ENCODE results near the gene CDC42EP4.
"Not testable (repeated sequence)": the region's sequence is repeated elsewhere in the genome, so short reads cannot be mapped to it uniquely, and the experiment has no call there.

The CDC42EP4 gene

DNA sequence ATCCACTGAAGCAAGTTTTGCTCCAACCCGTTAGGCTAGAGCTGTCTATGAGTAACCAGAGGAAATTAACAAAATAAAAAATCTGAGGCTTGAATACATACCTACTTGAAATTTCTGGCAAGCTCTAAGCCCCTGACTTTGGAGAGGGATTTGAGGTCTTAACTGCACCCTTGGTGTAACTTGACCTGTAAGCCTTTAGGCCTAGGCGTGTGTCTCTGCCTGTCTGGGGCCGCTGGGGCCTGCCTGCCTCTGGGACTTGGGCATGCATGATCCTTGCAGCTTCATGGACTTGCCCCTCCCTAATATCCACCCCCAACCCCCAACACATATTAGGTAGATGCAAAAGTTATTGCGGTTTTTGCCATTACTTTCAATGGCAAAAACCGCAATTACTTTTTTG lies 3.7 kb upstream of the CDC42EP4 start:
- DNase-seq (no peak), ATAC-seq (ENCODE audit: insufficient read depth, low read depth) (no peak)
- Histone ChIP-seq H3K27me3 (ENCODE audit: insufficient read depth, low read length, poor library complexity) (peaks cover 33% of the 10 kb centered on the region), H3K4me3 (ENCODE audit: low read depth in 1 of 2, low read length in 2 of 2) (no peak overlapping the region), H3K36me3 (ENCODE audit: insufficient read depth, low read length) (no peaks in the 10 kb centered on the region; the same call in 1 of the 2 replicates), H3K9me3 (ENCODE audit: insufficient read depth, low read length, severe bottlenecking) (no peaks in the 10 kb centered on the region), H3K4me1 (ENCODE audit: insufficient read depth, low read length) (peaks cover 11% of the 10 kb centered on the region), H3K79me2 (ENCODE audit: insufficient read depth, low read length) (no peaks in the 10 kb centered on the region), H3K4me2 (ENCODE audit: insufficient read depth, low read length) (no peak overlapping the region), H4K20me1 (ENCODE audit: insufficient read depth, low read length) (no peaks in the 10 kb centered on the region), H2AFZ (ENCODE audit: low read depth, low read length) (no peak overlapping the region), H3K9ac (ENCODE audit: low read depth, low read length) (no peak overlapping the region), H3K27ac (ENCODE audit: low read length) (no peak overlapping the region)
- TF ChIP-seq EZH2 (IDR thresholded peaks at IDR 0.05; ENCODE audit: borderline replicate concordance, low read depth, low read length, severe bottlenecking), result no peak
- TF ChIP-seq, protein P1, sequence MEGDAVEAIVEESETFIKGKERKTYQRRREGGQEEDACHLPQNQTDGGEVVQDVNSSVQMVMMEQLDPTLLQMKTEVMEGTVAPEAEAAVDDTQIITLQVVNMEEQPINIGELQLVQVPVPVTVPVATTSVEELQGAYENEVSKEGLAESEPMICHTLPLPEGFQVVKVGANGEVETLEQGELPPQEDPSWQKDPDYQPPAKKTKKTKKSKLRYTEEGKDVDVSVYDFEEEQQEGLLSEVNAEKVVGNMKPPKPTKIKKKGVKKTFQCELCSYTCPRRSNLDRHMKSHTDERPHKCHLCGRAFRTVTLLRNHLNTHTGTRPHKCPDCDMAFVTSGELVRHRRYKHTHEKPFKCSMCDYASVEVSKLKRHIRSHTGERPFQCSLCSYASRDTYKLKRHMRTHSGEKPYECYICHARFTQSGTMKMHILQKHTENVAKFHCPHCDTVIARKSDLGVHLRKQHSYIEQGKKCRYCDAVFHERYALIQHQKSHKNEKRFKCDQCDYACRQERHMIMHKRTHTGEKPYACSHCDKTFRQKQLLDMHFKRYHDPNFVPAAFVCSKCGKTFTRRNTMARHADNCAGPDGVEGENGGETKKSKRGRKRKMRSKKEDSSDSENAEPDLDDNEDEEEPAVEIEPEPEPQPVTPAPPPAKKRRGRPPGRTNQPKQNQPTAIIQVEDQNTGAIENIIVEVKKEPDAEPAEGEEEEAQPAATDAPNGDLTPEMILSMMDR (IDR thresholded peaks at IDR 0.05; ENCODE audit: borderline replicate concordance, extremely low read depth, low read length, poor library complexity, severe bottlenecking), result no peak

DNA sequence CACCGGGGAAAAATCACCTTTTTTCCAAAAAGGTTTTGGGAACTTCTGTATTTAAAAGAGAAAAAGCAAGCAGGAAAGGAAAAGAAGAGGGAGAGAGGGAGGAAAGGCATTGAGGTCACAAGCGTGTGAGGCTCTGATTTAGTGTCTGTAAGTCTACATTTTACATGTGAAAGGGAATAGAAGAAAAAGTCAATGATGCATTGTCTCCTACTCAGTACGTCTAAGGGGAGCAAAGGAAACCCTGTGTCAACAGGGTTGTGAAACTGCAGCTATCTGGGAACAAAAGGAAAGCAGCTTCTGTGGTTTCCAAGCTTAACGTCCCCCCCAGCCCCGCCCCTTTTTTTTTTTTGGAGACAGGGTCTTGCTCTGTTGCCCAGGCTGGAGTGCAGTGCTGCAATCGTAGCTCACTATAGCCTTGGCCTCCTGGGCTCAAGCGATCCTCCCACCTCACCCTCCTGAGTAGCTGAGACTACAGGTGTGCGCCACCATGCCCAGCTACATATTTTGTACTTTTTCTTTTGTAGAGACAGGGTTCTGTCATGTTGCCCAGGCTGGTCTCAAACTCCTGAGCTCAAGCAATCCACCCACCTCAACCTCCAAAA lies 1.8 kb upstream of the CDC42EP4 start:
- Histone ChIP-seq H3K79me2 (ENCODE audit: insufficient read depth, low read length) (no peaks in the 10 kb centered on the region), H3K4me1 (ENCODE audit: insufficient read depth, low read length) (peaks cover 18% of the 10 kb centered on the region), H3K4me3 (ENCODE audit: low read depth in 1 of 2, low read length in 2 of 2) (no peak overlapping the region), H3K27ac (ENCODE audit: low read length) (no peak overlapping the region), H3K36me3 (ENCODE audit: insufficient read depth, low read length) (no peaks in the 10 kb centered on the region; the same call in 1 of the 2 replicates), H2AFZ (ENCODE audit: low read depth, low read length) (no peak overlapping the region), H4K20me1 (ENCODE audit: insufficient read depth, low read length) (no peaks in the 10 kb centered on the region), H3K9me3 (ENCODE audit: insufficient read depth, low read length, severe bottlenecking) (no peaks in the 10 kb centered on the region), H3K9ac (ENCODE audit: low read depth, low read length) (no peak overlapping the region), H3K4me2 (ENCODE audit: insufficient read depth, low read length) (no peak overlapping the region), H3K27me3 (ENCODE audit: insufficient read depth, low read length, poor library complexity) (peaks cover 39% of the 10 kb centered on the region)
- ATAC-seq (ENCODE audit: insufficient read depth, low read depth) (no peak), DNase-seq (no peak)
- TF ChIP-seq EZH2 (IDR thresholded peaks at IDR 0.05; ENCODE audit: borderline replicate concordance, low read depth, low read length, severe bottlenecking), result no peak
- TF ChIP-seq, protein P1 (IDR thresholded peaks at IDR 0.05; ENCODE audit: borderline replicate concordance, extremely low read depth, low read length, poor library complexity, severe bottlenecking), result no peak

DNA sequence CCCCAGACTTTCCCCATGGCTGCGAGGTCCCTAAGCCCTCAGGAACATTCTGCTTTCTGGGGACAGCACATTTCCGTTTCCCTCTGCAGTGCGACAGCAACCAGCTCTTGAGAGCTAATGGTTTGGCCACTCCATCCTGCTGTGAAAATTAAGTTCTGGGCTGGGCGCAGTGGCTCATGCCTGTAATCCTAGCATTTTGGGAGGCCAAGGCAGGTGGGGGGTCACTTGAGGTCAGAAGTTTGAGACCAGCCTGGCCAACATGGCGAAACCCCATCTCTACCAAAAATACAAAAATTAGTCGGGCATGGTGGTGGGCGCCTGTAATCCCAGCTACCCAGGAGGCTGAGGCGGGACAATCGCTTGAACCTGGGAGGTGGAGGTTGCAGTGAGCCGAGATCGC lies 1.1 kb upstream of the CDC42EP4 start:
- H3K27me3 ChIP-seq (ENCODE audit: insufficient read depth, low read length, poor library complexity), result peaks cover 39% of the 10 kb centered on the region
- H3K27ac ChIP-seq (ENCODE audit: low read length); H2AFZ ChIP-seq (ENCODE audit: low read depth, low read length); H3K79me2 ChIP-seq (ENCODE audit: insufficient read depth, low read length); H3K9ac ChIP-seq (ENCODE audit: low read depth, low read length); H3K9me3 ChIP-seq (ENCODE audit: insufficient read depth, low read length, severe bottlenecking); H4K20me1 ChIP-seq (ENCODE audit: insufficient read depth, low read length); ATAC-seq (ENCODE audit: insufficient read depth, low read depth); H3K36me3 ChIP-seq (ENCODE audit: insufficient read depth, low read length); H3K4me3 ChIP-seq (ENCODE audit: low read depth in 1 of 2, low read length in 2 of 2); DNase-seq; H3K4me2 ChIP-seq (ENCODE audit: insufficient read depth, low read length): not testable (repeated sequence)
- peaks cover 18% of the 10 kb centered on the region for H3K4me1 ChIP-seq (ENCODE audit: insufficient read depth, low read length)

DNA sequence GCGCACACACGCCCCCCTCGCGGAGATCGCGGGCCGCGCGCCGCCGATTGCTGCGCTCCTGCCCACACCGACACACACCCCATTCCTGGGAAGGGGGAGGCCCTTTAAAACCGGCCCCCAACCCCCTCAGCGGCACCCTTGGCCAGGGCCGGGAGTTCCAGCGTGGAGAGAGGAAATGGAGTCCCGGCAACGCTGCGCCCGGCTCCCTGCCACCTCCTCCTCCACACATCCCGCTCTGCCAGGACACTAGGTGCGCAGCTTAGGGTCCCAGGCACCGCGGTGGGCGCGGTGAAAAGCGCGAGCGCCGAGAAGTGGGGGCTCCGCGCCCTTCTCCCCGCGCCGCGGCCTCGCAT lies 397 bp downstream of the CDC42EP4 start:
- no peaks in the 10 kb centered on the region for H3K9me3 ChIP-seq (ENCODE audit: insufficient read depth, low read length, severe bottlenecking)
- H3K36me3 ChIP-seq (ENCODE audit: insufficient read depth, low read length), result no peaks in the 10 kb centered on the region; the same call in 1 of the 2 replicates
- ATAC-seq (ENCODE audit: insufficient read depth, low read depth), result peak; percentile 35
- peak overlapping the region; percentile 40; the same call in 1 of the 2 replicates for H3K27ac ChIP-seq (ENCODE audit: low read length)
- H3K4me3 ChIP-seq (ENCODE audit: low read depth in 1 of 2, low read length in 2 of 2), result peak overlapping the region; percentile 38 to 63
- H3K9ac ChIP-seq (ENCODE audit: low read depth, low read length), result peak overlapping the region; percentile 73
- peak overlapping the region; percentile 64 for H2AFZ ChIP-seq (ENCODE audit: low read depth, low read length)
- peaks cover 18% of the 10 kb centered on the region for H3K4me1 ChIP-seq (ENCODE audit: insufficient read depth, low read length)
- TF ChIP-seq, protein P1 (IDR thresholded peaks at IDR 0.05; ENCODE audit: borderline replicate concordance, extremely low read depth, low read length, poor library complexity, severe bottlenecking), result no peak
- peak; percentile 54 for TF ChIP-seq EZH2 (IDR thresholded peaks at IDR 0.05; ENCODE audit: borderline replicate concordance, low read depth, low read length, severe bottlenecking)
- peaks cover 39% of the 10 kb centered on the region for H3K27me3 ChIP-seq (ENCODE audit: insufficient read depth, low read length, poor library complexity)
- H3K79me2 ChIP-seq (ENCODE audit: insufficient read depth, low read length), result no peaks in the 10 kb centered on the region
- no peak for DNase-seq
- H3K4me2 ChIP-seq (ENCODE audit: insufficient read depth, low read length), result peak overlapping the region; percentile 87
- no peaks in the 10 kb centered on the region for H4K20me1 ChIP-seq (ENCODE audit: insufficient read depth, low read length)

Measured in DND-41 (cell line).